Fibroblast of lung (primary cell): ENCODE measurements around the gene TAF9. TPM values are rescaled to one million over a fixed set of nuclear protein-coding genes. Genes with fewer than 3 reads are reported as not detected.

Experiments
- DNase-seq, 2 donors: peaks; one replicate each; pipeline versions ENCODE4 v3.0.0 to v3.0.0-alpha.2; 2010; ENCODE audit warnings: low read depth in 2 of 2
- H2AFZ ChIP-seq: 2 replicates; pipeline ENCODE4 v1.5.1; 2012; ENCODE audit warnings: low read length, control low read depth, inconsistent platforms
- H3K27ac ChIP-seq: 2 replicates; pipeline ENCODE4 v1.5.1; 2011; ENCODE audit warnings: low read length, control low read depth; ENCODE audit not compliant: insufficient read depth
- H3K27me3 ChIP-seq: 2 replicates; pipeline ENCODE4 v1.5.1; 2011; ENCODE audit warnings: mild to moderate bottlenecking, low read length; ENCODE audit not compliant: control insufficient read depth, insufficient read depth
- H3K36me3 ChIP-seq: 2 replicates; pipeline ENCODE4 v1.5.1; 2011; ENCODE audit warnings: low read length; ENCODE audit not compliant: control insufficient read depth, insufficient read depth
- H3K4me1 ChIP-seq: 2 replicates; pipeline ENCODE4 v1.5.1; 2011; ENCODE audit warnings: low read length; ENCODE audit not compliant: control insufficient read depth, insufficient read depth; ENCODE audit errors: extremely low read depth
- H3K4me2 ChIP-seq: 2 replicates; pipeline ENCODE4 v1.5.1; 2011; ENCODE audit warnings: low read length, control low read depth; ENCODE audit not compliant: insufficient read depth; ENCODE audit errors: extremely low read depth
- H3K4me3 ChIP-seq, 4 experiments: fragments of 200-600 bp in 1 of 4; sonication (generic) in 1 of 4; replicated peaks in 1 of 4; 2 replicates each; pipeline ENCODE4 v1.5.1; 2011 to 2016; ENCODE audit warnings: low read length in 4 of 4, low read depth in 3 of 4, mild to moderate bottlenecking in 3 of 4, control low read depth in 2 of 4, inconsistent platforms in 1 of 4, mixed read lengths in 1 of 4; ENCODE audit not compliant: insufficient read depth in 1 of 4; ENCODE audit errors: control extremely low read depth in 1 of 4
- H3K79me2 ChIP-seq: 2 replicates; pipeline ENCODE4 v1.5.1; 2012; ENCODE audit warnings: mild to moderate bottlenecking, low read length, inconsistent platforms; ENCODE audit not compliant: control insufficient read depth, insufficient read depth
- H3K9ac ChIP-seq: 2 replicates; pipeline ENCODE4 v1.5.1; 2011; ENCODE audit warnings: mild to moderate bottlenecking, low read length, control low read depth; ENCODE audit not compliant: insufficient read depth
- H3K9me3 ChIP-seq: 2 replicates; pipeline ENCODE4 v1.5.1; 2012; ENCODE audit warnings: low read depth, low read length; ENCODE audit not compliant: control insufficient read depth, insufficient read depth
- H4K20me1 ChIP-seq: 2 replicates; pipeline ENCODE4 v1.5.1; 2011; ENCODE audit warnings: low read length; ENCODE audit not compliant: control insufficient read depth, insufficient read depth; ENCODE audit errors: extremely low read depth
- CTCF ChIP-seq, 2 donors: IDR thresholded peaks in 1 of 2; conservative IDR thresholded peaks in 1 of 2; 1 replicate in 1 of 2; 2 replicates in 1 of 2; pipeline ENCODE4 v1.5.1; 2011 to 2012; ENCODE audit warnings: low read length in 2 of 2, control low read depth in 1 of 2, inconsistent platforms in 1 of 2, low read depth in 1 of 2, mild to moderate bottlenecking in 1 of 2
- EZH2 ChIP-seq: IDR thresholded peaks from 2 replicates; pipeline ENCODE4 v1.5.1; 2012; ENCODE audit warnings: low read length, control low read depth, mild to moderate bottlenecking; ENCODE audit errors: missing control alignments
- polyA plus RNA-seq, 2 donors: library from polyadenylated mRNA; depleted of rRNA in 1 of 2; stranded (reverse) in 1 of 2; unstranded in 1 of 2; fragments of >200 nt; gene quantifications; 2 replicates each; pipeline ENCODE4 v1.2.1, GENCODE V29; 2011 to 2012; ENCODE audit warnings: missing spikeins in 1 of 2
- total RNA-seq: library from RNA; depleted of rRNA; stranded (reverse); fragments of >200 nt; gene quantifications from 2 replicates; pipeline ENCODE4 v1.2.1, GENCODE V29; 2014

TAF9 gene
- total and polyA plus RNA-seq, 2 donors (not counting 1 experiment from before 2014, with no cell fraction given), result 114 to 154 TPM

GRCh38 chr5:69317391-69317790 lies 51.9 kb downstream of the TAF9 start:
- Histone ChIP-seq H3K9ac (no peak overlapping the region), H3K36me3 (no peaks in the 10 kb centered on the region), H3K4me2 (no peak overlapping the region), H3K9me3 (no peaks in the 10 kb centered on the region), H4K20me1 (no peaks in the 10 kb centered on the region), H2AFZ (no peak overlapping the region), H3K27ac (no peak overlapping the region), H3K79me2 (no peaks in the 10 kb centered on the region), H3K4me1 (no peaks in the 10 kb centered on the region), H3K4me3 (no peak overlapping the region), H3K27me3 (no peaks in the 10 kb centered on the region)
- no peak for DNase-seq
- TF ChIP-seq EZH2 (no peak), CTCF (conservative IDR thresholded peaks at IDR 0.05 in 1 of 2, IDR thresholded peaks at IDR 0.05 in 1 of 2; ENCODE audit: low read depth in 1 of 2, low read length in 2 of 2) (no peak)

- DNase-seq, result no peak
Observed at GRCh38 chr5:69315972-69316371, 53.3 kb downstream of the TAF9 start.

More at GRCh38 chr5:69315972-69316371, 53.3 kb downstream of the TAF9 start:
- H3K27me3 ChIP-seq, result no peaks in the 10 kb centered on the region
- no peaks in the 10 kb centered on the region for H3K36me3 ChIP-seq
- no peak overlapping the region for H3K9ac ChIP-seq
- no peaks in the 10 kb centered on the region for H3K4me1 ChIP-seq
- no peaks in the 10 kb centered on the region for H4K20me1 ChIP-seq
- no peak overlapping the region for H3K4me3 ChIP-seq
- H2AFZ ChIP-seq, result no peak overlapping the region
- TF ChIP-seq EZH2, result no peak
- no peak for TF ChIP-seq CTCF (conservative IDR thresholded peaks at IDR 0.05 in 1 of 2, IDR thresholded peaks at IDR 0.05 in 1 of 2; ENCODE audit: low read depth in 1 of 2, low read length in 2 of 2)
- no peak overlapping the region for H3K4me2 ChIP-seq
- no peak overlapping the region for H3K27ac ChIP-seq
- H3K9me3 ChIP-seq, result no peaks in the 10 kb centered on the region
- H3K79me2 ChIP-seq, result no peaks in the 10 kb centered on the region

Other genes with a start within 250 kb of the TAF9 start
- 8.2 and 74.3 TPM in 2 replicates for gene CCNB1, start 202.4 kb downstream of the TAF9 start, total RNA-seq
- gene CCNB1, start 202.4 kb downstream of the TAF9 start, polyA plus RNA-seq, result 46.8 and 166 TPM in 2 replicates
- gene CENPH, start 179.9 kb downstream of the TAF9 start, total RNA-seq, result 4.1 and 10.9 TPM in 2 replicates
- 7.1 and 16.6 TPM in 2 replicates for gene CENPH, start 179.9 kb downstream of the TAF9 start, polyA plus RNA-seq
- 43.7 and 74.3 TPM in 2 replicates for gene CDK7, start 134.6 kb downstream of the TAF9 start, total RNA-seq
- gene CDK7, start 134.6 kb downstream of the TAF9 start, polyA plus RNA-seq, result 67.7 and 95.4 TPM in 2 replicates
- 7.7 and 8.3 TPM in 2 replicates for gene CCDC125, start 36.7 kb downstream of the TAF9 start, total RNA-seq
- 2.2 and 4.2 TPM in 2 replicates for gene CCDC125, start 36.7 kb downstream of the TAF9 start, polyA plus RNA-seq
- 31.3 and 34.3 TPM in 2 replicates for gene AK6, start within 50 bp of the TAF9 start, total RNA-seq
- 51.8 and 55.1 TPM in 2 replicates for gene AK6, start within 50 bp of the TAF9 start, polyA plus RNA-seq
- gene RAD17, start 298 bp upstream of the TAF9 start, total RNA-seq, result 20.5 and 30.1 TPM in 2 replicates
- 14.9 and 16.3 TPM in 2 replicates for gene RAD17, start 298 bp upstream of the TAF9 start, polyA plus RNA-seq
- 1.3 and 2.5 TPM in 2 replicates for gene MARVELD2, start 45.6 kb upstream of the TAF9 start, total RNA-seq
- gene MARVELD2, start 45.6 kb upstream of the TAF9 start, polyA plus RNA-seq, result 2.9 and 5.1 TPM in 2 replicates
- gene OCLN, start 123.3 kb upstream of the TAF9 start, total RNA-seq, result 2.3 and 7.8 TPM in 2 replicates
- 2.7 and 3.1 TPM in 2 replicates for gene OCLN, start 123.3 kb upstream of the TAF9 start, polyA plus RNA-seq
- gene GTF2H2C, start 190.7 kb upstream of the TAF9 start, total RNA-seq, result 36.2 and 43.8 TPM in 2 replicates
- 24.1 and 34.4 TPM in 2 replicates for gene GTF2H2C, start 190.7 kb upstream of the TAF9 start, polyA plus RNA-seq